ENCODE measurements around the gene TSPAN14.
A peak's percentile ranks its signal among the peaks of the same experiment; 100 is the strongest.
"Not testable (repeated sequence)": the region's sequence is repeated elsewhere in the genome, so short reads cannot be mapped to it uniquely, and the experiment has no call there.

TSPAN14 gene, protein sequence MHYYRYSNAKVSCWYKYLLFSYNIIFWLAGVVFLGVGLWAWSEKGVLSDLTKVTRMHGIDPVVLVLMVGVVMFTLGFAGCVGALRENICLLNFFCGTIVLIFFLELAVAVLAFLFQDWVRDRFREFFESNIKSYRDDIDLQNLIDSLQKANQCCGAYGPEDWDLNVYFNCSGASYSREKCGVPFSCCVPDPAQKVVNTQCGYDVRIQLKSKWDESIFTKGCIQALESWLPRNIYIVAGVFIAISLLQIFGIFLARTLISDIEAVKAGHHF

GRCh38 chr10:80453842-80454512, at the start of gene TSPAN14:
TSPAN14 (plus strand) TSS chr10:80454310; CDS start chr10:80489234, 34,924 bp downstream.
- peak; percentile 46 to 59 for DNase-seq (ENCODE audit: low read depth in 2 of 2)

GRCh38 chr10:80405035-80405434, 49.1 kb upstream of the TSPAN14 start:
- no peak for DNase-seq (ENCODE audit: low read depth in 2 of 2)

- DNase-seq (ENCODE audit: low read depth in 2 of 2), result no peak
These were observed 48.5 kb upstream of the TSPAN14 start for GRCh38 chr10:80405626-80406025.

- no peak for DNase-seq (ENCODE audit: low read depth in 2 of 2)
These were observed 47.9 kb upstream of the TSPAN14 start for GRCh38 chr10:80406204-80406603.

- DNase-seq (ENCODE audit: low read depth in 2 of 2), result no peak
These were observed 46.3 kb upstream of the TSPAN14 start for GRCh38 chr10:80407812-80408241.

- peak; percentile 39 to 77 for DNase-seq (ENCODE audit: low read depth in 2 of 2)
These were observed 45.6 kb upstream of the TSPAN14 start, which contains the start of gene PRXL2A for GRCh38 chr10:80408242-80409101. PRXL2A (plus strand) TSS chr10:80408551; CDS start chr10:80420468, 11,917 bp downstream.

DNA sequence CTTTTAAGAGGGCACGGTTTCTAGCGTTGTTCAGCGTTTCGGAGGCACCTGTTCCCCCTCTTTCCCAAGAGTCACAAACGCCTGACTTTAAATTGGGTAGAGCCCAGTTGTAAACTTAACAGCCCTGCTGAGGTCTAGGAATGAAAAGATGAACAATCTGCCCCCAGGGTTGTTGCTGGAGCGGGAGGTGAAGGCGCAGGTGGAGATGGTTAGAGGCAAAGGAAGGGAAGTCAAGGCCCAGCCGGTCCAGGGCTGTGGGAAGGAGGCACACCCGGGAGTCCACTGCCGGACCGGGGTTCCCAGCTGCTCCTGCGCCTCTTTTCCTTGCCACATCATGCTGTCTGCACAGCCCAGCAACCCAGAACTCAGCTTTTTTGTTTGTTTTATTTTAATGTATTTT, 45.0 kb upstream of the TSPAN14 start:
- DNase-seq (ENCODE audit: low read depth in 2 of 2), result no peak

- no peak for DNase-seq (ENCODE audit: low read depth in 2 of 2)
These were observed 44.0 kb upstream of the TSPAN14 start for GRCh38 chr10:80410122-80410521.

GRCh38 chr10:80410578-80411145, 43.4 kb upstream of the TSPAN14 start:
- DNase-seq (ENCODE audit: low read depth in 2 of 2), result no peak

- DNase-seq (ENCODE audit: low read depth in 2 of 2), result no peak
These were observed 42.8 kb upstream of the TSPAN14 start for GRCh38 chr10:80411267-80411668.

GRCh38 chr10:80411681-80412220, 42.4 kb upstream of the TSPAN14 start:
- no peak for DNase-seq (ENCODE audit: low read depth in 2 of 2)

GRCh38 chr10:80412486-80412885, 41.6 kb upstream of the TSPAN14 start:
- DNase-seq (ENCODE audit: low read depth in 2 of 2), result no peak

DNA sequence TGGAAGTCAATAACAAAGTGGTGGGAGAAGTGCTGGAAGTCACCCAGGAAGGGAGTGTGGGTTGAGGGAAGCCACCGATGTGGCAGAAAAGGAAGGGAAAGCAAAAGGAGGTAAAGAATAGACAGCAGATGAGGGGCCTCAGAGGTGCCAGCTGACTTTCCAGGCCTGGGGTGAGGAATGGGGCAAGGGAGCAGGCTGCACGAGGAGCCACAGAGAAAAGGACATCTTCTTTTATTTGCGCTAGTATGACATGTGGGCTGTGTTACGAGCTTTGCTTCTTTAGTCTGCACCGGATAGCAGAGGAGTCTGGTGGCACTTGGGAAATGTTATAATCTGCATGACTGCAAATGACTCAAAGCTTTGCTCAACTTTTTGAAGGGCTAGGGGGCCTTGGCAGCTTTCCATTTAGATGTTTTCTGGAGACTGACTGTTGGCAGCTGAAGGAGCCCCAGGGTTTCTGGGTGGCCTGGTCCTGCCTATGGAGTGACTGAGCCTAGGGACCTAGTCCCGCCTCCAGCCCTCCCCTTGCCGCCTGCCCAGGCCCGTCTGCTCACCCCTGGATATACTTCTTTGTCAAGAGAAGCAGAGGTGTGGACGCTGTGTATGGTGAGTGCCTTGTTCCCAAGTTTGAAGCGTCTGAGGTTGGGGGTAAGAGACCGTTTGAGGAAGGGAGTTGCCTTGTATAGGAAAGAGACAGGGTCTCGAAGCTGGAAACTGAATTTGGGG, 40.7 kb upstream of the TSPAN14 start:
- no peak for DNase-seq (ENCODE audit: low read depth in 2 of 2)

GRCh38 chr10:80414142-80414895, 39.8 kb upstream of the TSPAN14 start:
- DNase-seq (ENCODE audit: low read depth in 2 of 2), result no peak

GRCh38 chr10:80415734-80416478, 38.2 kb upstream of the TSPAN14 start:
- no peak for DNase-seq (ENCODE audit: low read depth in 2 of 2)

DNA sequence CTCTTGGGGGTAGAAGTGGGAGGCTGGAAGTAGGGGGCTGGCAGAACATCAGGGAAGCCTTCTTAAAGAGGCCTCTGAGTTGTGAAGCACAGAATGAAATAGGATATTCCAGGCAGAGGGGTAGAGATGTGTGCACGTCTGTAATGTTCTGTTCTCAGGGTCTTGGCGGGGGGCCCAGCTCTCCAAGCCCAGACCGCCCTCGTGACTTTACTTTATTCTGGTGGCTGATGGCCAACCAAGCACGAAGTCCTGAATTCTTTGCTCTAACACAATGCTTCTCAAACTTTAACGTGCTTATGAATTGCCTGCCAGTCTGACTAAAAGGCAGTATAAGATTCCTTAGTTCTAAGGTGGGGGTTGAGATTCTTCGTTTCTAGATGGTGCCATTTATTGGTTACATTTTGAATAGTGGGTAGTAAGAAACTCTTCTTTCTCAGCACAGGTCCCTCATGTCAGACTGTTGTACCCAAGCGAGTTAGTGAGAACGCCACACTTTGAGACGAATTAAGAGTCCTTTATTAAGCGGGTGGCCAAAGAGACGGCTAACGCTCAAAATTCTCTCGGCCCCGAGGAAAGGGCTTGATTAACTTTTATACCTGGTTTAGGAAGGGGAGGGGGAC, 37.5 kb upstream of the TSPAN14 start:
- no peak for DNase-seq (ENCODE audit: low read depth in 2 of 2)

DNA sequence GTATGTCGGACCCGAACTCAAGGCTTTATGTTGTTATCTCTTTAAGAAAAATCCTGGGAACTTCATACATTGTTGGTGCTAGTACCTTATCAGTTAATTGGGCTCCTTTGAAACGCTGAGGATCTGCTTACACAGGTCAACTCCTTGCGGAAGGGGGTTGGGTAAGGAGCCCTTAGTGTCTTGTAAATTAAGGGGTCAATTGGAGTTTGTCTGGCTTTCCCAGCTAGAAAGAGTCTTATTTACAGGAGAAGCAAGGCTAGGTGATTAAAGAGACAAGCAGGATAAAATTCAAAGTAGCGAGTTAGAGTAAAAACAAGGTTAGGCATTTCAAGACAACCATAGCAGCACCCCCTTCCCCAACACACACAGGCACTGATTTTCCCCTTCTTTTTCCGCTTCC, 36.9 kb upstream of the TSPAN14 start:
- not testable (repeated sequence) for DNase-seq (ENCODE audit: low read depth in 2 of 2)

DNA sequence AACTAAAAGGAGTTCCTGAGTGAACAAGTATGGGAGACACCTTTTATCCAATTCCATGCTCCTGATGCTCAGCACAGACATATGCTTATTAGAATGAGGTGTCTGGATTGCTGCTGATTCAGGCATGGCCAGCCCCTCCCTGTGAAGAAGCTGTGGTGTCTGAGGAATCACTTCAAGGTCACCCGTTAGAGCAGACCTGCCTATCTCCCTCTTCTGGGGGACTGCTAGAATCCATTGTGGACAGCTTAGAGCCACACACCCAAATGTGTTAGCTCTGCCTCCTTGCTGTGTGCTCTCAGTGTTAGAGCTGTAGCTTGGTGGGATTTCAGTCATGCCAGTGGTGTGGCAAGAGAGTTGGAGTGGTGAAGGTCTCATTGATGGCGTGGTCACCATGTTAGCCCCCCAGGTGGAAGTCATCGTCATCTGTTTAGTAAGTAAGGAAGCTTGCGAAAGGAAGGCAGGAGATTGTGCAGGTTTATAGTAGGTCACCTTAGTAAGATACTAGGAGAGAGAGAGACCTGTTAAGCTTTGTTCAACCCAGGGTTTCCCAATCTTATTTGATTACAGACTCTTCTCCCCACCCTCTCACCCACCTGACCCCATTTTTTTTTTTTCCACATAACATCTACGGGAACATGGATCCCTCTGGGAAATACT, 32.9 kb upstream of the TSPAN14 start:
- no peak for DNase-seq (ENCODE audit: low read depth in 2 of 2)

Measured in stimulated activated CD4-positive, alpha-beta T cell treated with anti-CD3 and anti-CD28 coated beads, Interleukin-1b, Interleukin-23, amount 100 ng/mL, for 1 hour (primary cell).